NCI-H146 treated with DMSO at 0.1 percent for 48 hours (cell line): ENCODE data around the gene NPAT.
"Not testable (repeated sequence)": the region's sequence is repeated elsewhere in the genome, so short reads cannot be mapped to it uniquely, and the experiment has no call there.

ENCODE experiments used
- DNase-seq: peaks from one replicate; lab custom pipeline; 2025; ENCODE audit not compliant: unreplicated experiment; lab: John Stamatoyannopoulos, UW

Gene NPAT

GRCh38 chr11:108220721-108221336 is 1.6 kb downstream of the NPAT start:
- no peak for DNase-seq

GRCh38 chr11:108218912-108219783 is 3.3 kb downstream of the NPAT start:
- DNase-seq = no peak

- no peak for DNase-seq
These were observed 4.0 kb downstream of the NPAT start for GRCh38 chr11:108218455-108218854.

- DNase-seq = no peak
These were observed 5.5 kb downstream of the NPAT start for GRCh38 chr11:108216988-108217387.

GRCh38 chr11:108213784-108214183 is 8.7 kb downstream of the NPAT start:
- DNase-seq = no peak

- no peak for DNase-seq
These were observed 12.0 kb downstream of the NPAT start for GRCh38 chr11:108210441-108210840.

GRCh38 chr11:108207683-108208060 is 14.8 kb downstream of the NPAT start:
- DNase-seq = no peak

GRCh38 chr11:108206969-108207682 is 15.3 kb downstream of the NPAT start:
- DNase-seq = no peak

GRCh38 chr11:108206171-108206570 is 16.3 kb downstream of the NPAT start:
- no peak for DNase-seq

- no peak for DNase-seq
These were observed 17.4 kb downstream of the NPAT start for GRCh38 chr11:108204929-108205499.

- DNase-seq = no peak
These were observed 18.1 kb downstream of the NPAT start for GRCh38 chr11:108204376-108204775.

GRCh38 chr11:108203075-108203474 is 19.4 kb downstream of the NPAT start:
- no peak for DNase-seq

GRCh38 chr11:108199446-108200321 is 22.8 kb downstream of the NPAT start:
- no peak for DNase-seq

GRCh38 chr11:108198833-108199232 is 23.6 kb downstream of the NPAT start:
- DNase-seq = no peak

GRCh38 chr11:108197351-108197750 is 25.1 kb downstream of the NPAT start:
- no peak for DNase-seq

GRCh38 chr11:108196901-108197300 is 25.5 kb downstream of the NPAT start:
- no peak for DNase-seq

- no peak for DNase-seq
These were observed 28.7 kb downstream of the NPAT start for GRCh38 chr11:108193725-108194124.

GRCh38 chr11:108177570-108177969 is 44.9 kb downstream of the NPAT start:
- no peak for DNase-seq

GRCh38 chr11:108170184-108170583 is 52.3 kb downstream of the NPAT start:
- no peak for DNase-seq

GRCh38 chr11:108167624-108168023 is 54.8 kb downstream of the NPAT start:
- DNase-seq = no peak

- DNase-seq = not testable (repeated sequence)
These were observed 59.6 kb downstream of the NPAT start for GRCh38 chr11:108162878-108163277.
